IPS DF 6.9 (cell line): Measurements from ENCODE around the gene SLC35G6.

Source experiments
- DNase-seq: peaks from one replicate; pipeline ENCODE4 v3.0.0-alpha.2; 2013; ENCODE audit warnings: low read depth, low spot score
- H3K27ac ChIP-seq: one replicate; pipeline ENCODE4 v1.5.1; 2013; ENCODE audit warnings: low read length, control low read depth
- H3K27me3 ChIP-seq: 2 replicates; pipeline ENCODE4 v1.6.1; 2013; ENCODE audit warnings: mild to moderate bottlenecking, low read length; ENCODE audit not compliant: control insufficient read depth, insufficient read depth
- H3K36me3 ChIP-seq: 2 replicates; pipeline ENCODE4 v1.6.1; 2013; ENCODE audit warnings: low read length; ENCODE audit not compliant: control insufficient read depth, insufficient read depth
- H3K4me1 ChIP-seq: 2 replicates; pipeline ENCODE4 v1.6.1; 2013; ENCODE audit warnings: low read length; ENCODE audit not compliant: control insufficient read depth, insufficient read depth
- H3K4me3 ChIP-seq: 2 replicates; pipeline ENCODE4 v1.5.1; 2013; ENCODE audit warnings: mild to moderate bottlenecking, low read length
- H3K9me3 ChIP-seq: 2 replicates; pipeline ENCODE4 v1.6.1; 2013; ENCODE audit warnings: low read length, inconsistent platforms; ENCODE audit not compliant: control insufficient read depth, insufficient read depth
- WGBS: extraction: QIAGEN DNeasy Blood & Tissue Kit; methylation state at CpG from one replicate; pipeline ENCODE4 v1.1.7; 2013; ENCODE audit warnings: mixed read lengths, missing lambda C conversion rate; ENCODE audit not compliant: insufficient read length, insufficient coverage; 5-methylcytosine and 5-hydroxymethylcytosine counted together

Gene SLC35G6

DNA sequence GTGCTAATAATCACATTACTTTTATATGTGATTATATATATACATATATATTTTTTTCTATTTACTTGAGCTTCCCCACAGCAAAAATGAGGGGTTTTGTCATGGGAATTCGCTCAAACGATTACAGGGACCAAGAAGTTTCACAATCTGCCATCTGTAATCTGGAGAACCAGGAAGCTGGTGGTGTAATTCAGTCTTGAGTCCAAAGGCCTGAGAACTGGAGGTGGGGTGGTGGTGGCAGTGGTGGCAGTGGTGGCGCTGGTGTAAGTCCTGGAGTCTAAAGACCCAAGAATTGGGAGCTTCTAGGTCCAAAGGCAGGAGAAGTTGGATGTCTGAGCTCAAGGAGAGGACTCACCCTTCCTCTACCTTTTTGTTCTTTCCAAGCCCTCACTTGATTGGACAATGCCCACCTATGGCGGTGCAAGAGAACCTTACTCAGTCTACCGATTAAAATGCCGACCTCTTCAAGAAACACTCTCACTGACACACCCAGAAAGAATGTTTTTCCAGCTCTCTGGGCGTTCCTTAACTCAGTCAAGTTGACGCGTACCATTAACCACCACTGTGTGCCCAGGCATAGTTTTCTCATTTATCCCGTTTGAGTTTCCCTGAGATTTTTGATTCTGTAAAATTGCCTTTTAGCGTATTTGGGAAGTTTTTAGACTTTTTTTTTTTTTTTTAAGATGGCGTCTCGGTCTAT lies 34.8 kb downstream of the SLC35G6 start:
- H3K4me1 ChIP-seq = no peaks in the 10 kb centered on the region
- no peak overlapping the region for H3K4me3 ChIP-seq
- DNase-seq = no peak
- H3K27me3 ChIP-seq = no peaks in the 10 kb centered on the region
- H3K27ac ChIP-seq = no peak overlapping the region
- H3K36me3 ChIP-seq = peaks cover 32% of the 10 kb centered on the region
- no CpG with 5 or more reads among the region's 13 CpGs for WGBS
- no peaks in the 10 kb centered on the region for H3K9me3 ChIP-seq

DNA sequence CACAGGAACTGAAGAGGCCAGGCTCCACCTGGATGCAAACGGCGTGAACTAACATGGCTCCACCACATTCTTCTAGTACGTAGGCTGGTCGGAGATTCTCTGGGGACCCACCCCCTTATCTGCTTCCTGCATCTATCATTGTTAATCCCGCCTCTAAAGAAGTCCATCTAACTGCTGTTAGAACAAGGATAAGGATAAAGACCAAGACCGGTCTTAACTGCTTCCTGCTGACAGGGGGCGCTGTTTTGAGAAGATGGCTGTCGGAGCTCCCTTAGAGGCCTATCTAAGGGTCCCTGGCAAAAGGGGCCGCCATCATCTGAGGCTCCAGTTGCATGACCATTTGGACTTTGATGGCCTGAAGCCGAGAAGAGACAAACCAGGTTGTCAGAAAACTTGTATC lies 41.8 kb downstream of the SLC35G6 start:
- peak; percentile 45 for DNase-seq
- no peak overlapping the region for H3K27ac ChIP-seq
- no peaks in the 10 kb centered on the region for H3K4me1 ChIP-seq
- no peaks in the 10 kb centered on the region for H3K36me3 ChIP-seq
- H3K4me3 ChIP-seq = no peak overlapping the region
- H3K9me3 ChIP-seq = no peaks in the 10 kb centered on the region; the same call in 1 of the 2 replicates
- H3K27me3 ChIP-seq = no peaks in the 10 kb centered on the region
- WGBS = no CpG with 5 or more reads among the region's 10 CpGs

DNA sequence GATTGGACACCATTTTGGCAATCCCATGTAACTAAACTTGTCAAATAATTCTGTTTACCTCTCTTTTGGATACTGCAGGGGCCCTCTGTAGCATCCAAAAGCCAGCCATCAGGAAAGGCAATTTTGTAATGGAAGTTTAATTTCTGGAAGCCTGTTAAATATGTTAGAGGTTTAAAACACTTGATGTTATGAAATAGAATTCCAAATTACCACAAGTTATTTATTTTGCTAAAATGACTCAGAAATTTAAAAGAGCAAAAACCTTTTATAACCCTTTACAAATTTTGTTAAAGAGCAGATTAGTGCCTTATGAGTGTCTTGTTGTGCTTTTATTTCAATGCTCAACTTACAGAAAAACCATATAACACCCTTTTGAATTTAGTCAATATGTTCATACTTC lies 47.6 kb downstream of the SLC35G6 start:
- Histone ChIP-seq H3K27me3 (no peaks in the 10 kb centered on the region), H3K27ac (no peak overlapping the region), H3K4me3 (no peak overlapping the region), H3K4me1 (no peaks in the 10 kb centered on the region), H3K9me3 (peaks cover 1% of the 10 kb centered on the region), H3K36me3 (no peaks in the 10 kb centered on the region)
- DNase-seq = no peak

DNA sequence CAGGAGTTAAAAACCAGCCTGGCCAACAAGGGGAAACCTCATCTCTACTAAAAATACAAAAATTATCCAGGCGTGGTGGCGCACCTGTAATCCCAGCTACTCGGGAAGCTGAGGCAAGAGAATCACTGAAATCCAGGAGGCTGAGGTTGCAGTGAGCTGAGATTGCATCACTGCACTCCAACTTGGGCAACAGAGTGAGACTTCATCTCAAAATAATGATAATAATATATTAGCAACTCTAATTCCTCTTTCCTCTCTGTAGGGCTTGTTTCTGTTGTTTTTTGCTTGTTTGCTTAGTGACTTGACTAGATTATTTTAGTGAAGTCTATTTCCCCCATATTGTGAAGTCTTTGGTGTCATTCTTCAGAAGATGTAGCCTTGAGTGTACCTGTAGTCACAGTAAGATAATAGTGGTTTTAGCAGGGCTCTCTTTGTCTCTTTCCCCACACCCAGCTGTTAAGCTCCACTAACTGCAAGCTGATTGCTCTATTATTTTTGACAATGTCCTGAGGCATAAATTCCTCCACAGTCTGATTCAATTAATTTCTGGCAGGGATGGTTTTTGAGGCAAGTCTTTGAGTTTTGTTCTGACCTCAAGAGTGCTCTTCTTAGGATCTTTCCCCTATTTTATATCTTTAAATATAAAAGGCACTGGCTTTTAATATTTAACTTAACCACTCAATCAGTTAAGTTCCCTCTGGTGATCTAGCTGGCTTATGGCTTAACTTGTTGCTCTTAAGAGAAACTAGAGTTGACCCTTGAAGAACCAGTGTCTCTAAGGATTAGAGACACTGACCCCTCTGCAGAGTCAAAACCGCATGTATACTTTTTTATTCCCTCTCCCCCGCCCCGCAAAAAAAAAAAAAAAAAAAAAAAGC lies 49.0 kb downstream of the SLC35G6 start:
- H3K4me3 ChIP-seq = no peak overlapping the region
- no peaks in the 10 kb centered on the region; the same call in 1 of the 2 replicates for H3K27me3 ChIP-seq
- no CpG with 5 or more reads among the region's 6 CpGs for WGBS
- no peaks in the 10 kb centered on the region for H3K36me3 ChIP-seq
- peaks cover 1% of the 10 kb centered on the region for H3K9me3 ChIP-seq
- H3K27ac ChIP-seq = no peak overlapping the region
- DNase-seq = no peak
- no peaks in the 10 kb centered on the region for H3K4me1 ChIP-seq
